Esophagus (tissue), 2 donors: ENCODE measurements around the gene PKD1L1. TPM values are rescaled to one million over a fixed set of nuclear protein-coding genes. Genes with fewer than 3 reads are reported as not detected.

Experiments
- H3K27ac ChIP-seq, 2 donors: one replicate each; pipeline ENCODE4 v1.5.1; 2013; ENCODE audit warnings: low read depth in 2 of 2, mild to moderate bottlenecking in 2 of 2, inconsistent platforms in 1 of 2, low read length in 1 of 2, moderate library complexity in 1 of 2
- H3K27me3 ChIP-seq, 2 donors: one replicate each; pipeline ENCODE4 v1.6.1; 2013; ENCODE audit warnings: low read length in 2 of 2, control low read depth in 1 of 2, mild to moderate bottlenecking in 1 of 2; ENCODE audit not compliant: insufficient read depth in 2 of 2, control insufficient read depth in 1 of 2
- H3K36me3 ChIP-seq, 2 donors: one replicate each; pipeline ENCODE4 v1.6.1; 2013; ENCODE audit warnings: low read length in 1 of 2; ENCODE audit not compliant: control insufficient read depth in 2 of 2, insufficient read depth in 2 of 2
- H3K4me1 ChIP-seq, 2 donors: one replicate each; pipeline ENCODE4 v1.6.1; 2013; ENCODE audit warnings: low read length in 1 of 2; ENCODE audit not compliant: control insufficient read depth in 2 of 2, insufficient read depth in 2 of 2
- H3K4me3 ChIP-seq, 2 donors: one replicate each; pipeline ENCODE4 v1.5.1; 2013; ENCODE audit warnings: low read length in 2 of 2, mild to moderate bottlenecking in 2 of 2, low read depth in 1 of 2, moderate library complexity in 1 of 2
- H3K9me3 ChIP-seq, 2 donors: one replicate each; pipeline ENCODE4 v1.6.1; 2013; ENCODE audit warnings: mild to moderate bottlenecking in 2 of 2, low read depth in 1 of 2, low read length in 1 of 2, moderate library complexity in 1 of 2; ENCODE audit not compliant: control insufficient read depth in 2 of 2, insufficient read depth in 1 of 2
- WGBS, 2 donors: extraction: QIAGEN DNeasy Blood & Tissue Kit; methylation state at CpG; one replicate each; pipeline ENCODE4 v1.1.7; 2013; 5-methylcytosine and 5-hydroxymethylcytosine counted together
- polyA plus RNA-seq, 2 donors: library from polyadenylated mRNA; stranded (reverse); fragments of 200-250 nt; gene quantifications; one replicate each; pipeline ENCODE4 v1.2.3, GENCODE V29; 2013
- donor health status: healthy with polysubstance abuse.
- donor health status: Bipolar disorder and iron deficiency.

Gene PKD1L1
- polyA plus RNA-seq, 2 donors, result 0.08 to 0.25 TPM

DNA sequence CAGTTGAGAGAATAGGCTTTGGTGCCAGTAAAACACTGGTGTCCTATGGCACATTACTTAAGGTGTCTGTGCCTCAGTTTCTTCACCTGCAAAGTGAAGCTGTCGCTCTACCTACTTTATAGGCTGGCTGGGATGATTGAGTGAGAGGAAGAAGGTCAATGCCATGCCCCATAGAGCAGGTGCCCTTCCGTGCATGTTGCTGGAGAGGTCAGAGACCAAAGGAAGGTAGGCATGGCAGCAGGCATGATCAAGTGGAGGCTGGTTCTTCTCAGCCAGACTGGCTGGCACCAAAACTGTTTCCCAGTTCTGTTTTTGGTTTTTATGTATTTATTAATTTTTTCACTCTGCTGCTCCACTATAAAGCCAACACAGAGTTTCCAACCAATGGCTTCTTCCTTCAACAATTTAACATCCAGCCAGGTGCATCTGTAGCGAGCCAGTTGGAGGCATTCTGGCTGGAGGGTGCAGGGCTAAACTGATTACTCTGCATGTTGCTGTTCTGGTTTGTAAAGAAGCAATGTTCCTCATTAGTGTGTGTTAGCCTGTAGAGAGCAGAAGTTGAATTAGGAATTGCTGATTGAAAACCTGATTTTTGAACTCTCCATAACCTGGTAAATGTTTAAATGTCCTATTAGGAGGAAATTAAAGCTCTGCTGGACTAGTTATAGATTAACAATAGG is 222.1 kb downstream of the PKD1L1 start:
- WGBS, 2 donors, result 87 to 93% methylated on average over 3 of the region's 3 CpGs
- Histone ChIP-seq H3K4me1 (no peaks in the 10 kb centered on the region), H3K4me3 (no peak overlapping the region), H3K9me3 (peaks cover 0 to under 1% of the 10 kb centered on the region in 2 donors), H3K27me3 (no peaks in the 10 kb centered on the region), H3K27ac (no peak overlapping the region), H3K36me3 (no peaks in the 10 kb centered on the region)

DNA sequence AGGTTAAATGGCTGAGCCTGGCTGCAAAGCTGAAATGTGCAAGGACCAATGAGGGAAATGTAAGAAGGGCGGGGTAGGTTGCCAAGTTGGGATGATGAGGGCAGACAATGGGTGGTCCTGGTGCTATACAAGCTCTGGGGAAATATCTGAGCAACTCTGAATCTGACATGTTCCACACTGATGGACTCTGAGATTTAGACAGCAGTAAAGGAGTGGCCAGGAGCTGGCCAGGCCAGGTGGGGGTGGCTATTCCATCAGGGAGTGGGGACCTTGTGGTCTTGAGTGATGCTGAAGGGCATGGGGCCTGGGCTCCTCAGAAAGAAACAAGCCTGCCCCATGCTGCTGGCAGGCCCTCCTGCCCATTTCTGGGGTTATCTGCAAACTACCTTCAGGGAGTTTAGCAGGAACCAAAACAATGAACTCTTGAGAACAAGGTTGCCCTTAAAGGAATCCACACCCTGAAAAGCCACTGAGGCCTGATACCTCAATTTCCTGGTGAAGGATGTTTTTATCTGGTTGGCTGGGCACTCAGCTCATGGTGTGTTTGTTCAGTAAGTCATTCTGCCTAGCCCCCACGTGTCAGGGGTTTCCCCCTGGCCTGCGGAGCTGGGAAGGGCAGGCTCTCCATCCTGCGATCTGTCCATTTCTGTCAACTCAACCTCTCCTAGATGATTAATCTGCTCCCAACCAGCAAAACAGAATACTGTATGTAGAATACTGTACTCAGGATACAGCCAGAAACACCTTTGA is 223.1 kb downstream of the PKD1L1 start:
- H3K36me3 ChIP-seq, result no peaks in the 10 kb centered on the region
- no peaks in the 10 kb centered on the region for H3K9me3 ChIP-seq
- H3K27me3 ChIP-seq, result no peaks in the 10 kb centered on the region
- 69 to 79% methylated on average over 4 of the region's 4 CpGs for WGBS, 2 donors
- no peak overlapping the region for H3K27ac ChIP-seq
- H3K4me1 ChIP-seq, result peaks cover 0 to 2% of the 10 kb centered on the region in 2 donors
- H3K4me3 ChIP-seq, result no peak overlapping the region

Other genes starting within 250 kb of the PKD1L1 start
- gene HUS1, start 31.1 kb upstream of the PKD1L1 start, polyA plus RNA-seq, result 10 to 100 TPM in 1 of 2 donors, 1 to 10 TPM in 1; 5.4 to 13.5 TPM
- under 1 TPM in 1 of 2 donors, not detected in 1; 0.02 TPM for gene SUN3, start 80.6 kb upstream of the PKD1L1 start, polyA plus RNA-seq
- under 1 TPM; 0.73 to 0.80 TPM for gene C7orf57, start 87.1 kb upstream of the PKD1L1 start, polyA plus RNA-seq
- 100 to 1,000 TPM; 134 to 211 TPM for gene UPP1, start 140.8 kb upstream of the PKD1L1 start, polyA plus RNA-seq
- gene ABCA13, start 223.0 kb upstream of the PKD1L1 start, polyA plus RNA-seq, result 1 to 10 TPM in 1 of 2 donors, under 1 TPM in 1; 0.49 to 1.6 TPM